HG03060 (cell line): Measurements from ENCODE around the gene SVIP.

Experiments used
- ATAC-seq: cut with Tn5 transposase; IDR thresholded peaks from one replicate; pipeline ENCODE4 v1.9.1; 2021; ENCODE audit warnings: low read depth, moderate number of reproducible peaks; ENCODE audit not compliant: unreplicated experiment

SVIP gene

GRCh38 chr11:22797047-22797446 lies 32.6 kb downstream of the SVIP start:
- ATAC-seq: no peak

GRCh38 chr11:22795914-22796313 lies 33.7 kb downstream of the SVIP start:
- no peak for ATAC-seq

- ATAC-seq: no peak
These were observed 37.1 kb downstream of the SVIP start for GRCh38 chr11:22792497-22792896.

- ATAC-seq: no peak
These were observed 41.9 kb downstream of the SVIP start for GRCh38 chr11:22787551-22788162.

- no peak for ATAC-seq
These were observed 42.5 kb downstream of the SVIP start for GRCh38 chr11:22787055-22787454.

- peak; percentile 81 for ATAC-seq
These were observed 43.1 kb downstream of the SVIP start for GRCh38 chr11:22786475-22786874.

- no peak for ATAC-seq
These were observed 44.4 kb downstream of the SVIP start for GRCh38 chr11:22785251-22785650.

GRCh38 chr11:22780952-22781593 lies 48.5 kb downstream of the SVIP start:
- ATAC-seq: peak; percentile 86

- no peak for ATAC-seq
These were observed 49.8 kb downstream of the SVIP start for GRCh38 chr11:22779850-22780249.

- no peak for ATAC-seq
These were observed 51.0 kb downstream of the SVIP start for GRCh38 chr11:22778642-22779041.

GRCh38 chr11:22775248-22775647 lies 54.4 kb downstream of the SVIP start:
- no peak for ATAC-seq

- ATAC-seq: peak; percentile 44
These were observed 54.9 kb downstream of the SVIP start for GRCh38 chr11:22774716-22775115.

GRCh38 chr11:22769081-22769480 lies 60.5 kb downstream of the SVIP start:
- ATAC-seq: no peak
